HCT116 (cell line): ENCODE results near the gene MGAT4A. TPM values are rescaled to one million over a fixed set of nuclear protein-coding genes. Genes with fewer than 3 reads are reported as not detected.

ENCODE experiments used
- ATAC-seq: fragments of 200-7000 bp; cut with Tn5 transposase; 2 replicates; pipeline ENCODE4 v1.9.1; 2020; ENCODE audit warnings: mild to moderate bottlenecking, moderate library complexity
- BruUV-seq: library from RNA; stranded (reverse); fragments of 400-500 nt; replicated peaks from 2 replicates; lab custom pipeline; 2021; lab: Mats Ljungman, UMichigan
- CTCF ChIA-PET: fragments of 300-600 bp; sonication (Branson Sonifier 250); formaldehyde crosslinking; loops from one replicate; lab custom pipeline; 2021; ENCODE audit warnings: antibody characterized with exemption; lab: Charles Lee
- POLR2A ChIA-PET: fragments of 300-600, 350-600 bp; sonication (Branson Sonifier 250); formaldehyde crosslinking; loops from one replicate; lab custom pipeline; 2021; ENCODE audit warnings: antibody characterized with exemption; lab: Charles Lee
- RAD21 ChIA-PET, 2 experiments: fragments of 300-600 bp; sonication (Branson Sonifier 250); formaldehyde crosslinking; loops; one replicate each; lab custom pipeline; 2023; ENCODE audit warnings: low total read pairs in 2 of 2; ENCODE audit not compliant: uncharacterized antibody in 2 of 2, unreplicated experiment in 2 of 2, low non-redundant PET in 1 of 2; lab: Charles Lee
- DNase-seq: peaks from one replicate; pipeline ENCODE4 v3.0.0-alpha.2; 2010; ENCODE audit warnings: low read depth, low spot score
- H2AFZ ChIP-seq: fragments of 200-600 bp; shearing (Covaris generic), sonication (generic); 2 replicates; pipeline ENCODE4 v1.6.1; 2017; ENCODE audit warnings: low read depth, mixed run types, mixed read lengths, antibody characterized with exemption, low read length; ENCODE audit not compliant: poor library complexity, severe bottlenecking
- H3K27ac ChIP-seq: 2 replicates; pipeline ENCODE4 v1.5.1; 2012; ENCODE audit warnings: low read depth, low read length
- H3K27me3 ChIP-seq: fragments of 200-600 bp; sonication (generic); 2 replicates; pipeline ENCODE4 v1.6.1; 2016; ENCODE audit warnings: mixed run types, low read length, mixed read lengths; ENCODE audit not compliant: insufficient read depth
- H3K36me3 ChIP-seq, 2 experiments: fragments of 200-500 bp in 1 of 2; fragments of 200-600 bp in 1 of 2; sonication (Bioruptor generic) in 1 of 2; sonication (generic) in 1 of 2; 2 replicates each; pipeline versions ENCODE4 v1.5.1 to v1.6.1; 2014 to 2016; ENCODE audit warnings: low read length in 2 of 2, inconsistent platforms in 1 of 2, mixed read lengths in 1 of 2, mixed run types in 1 of 2; ENCODE audit not compliant: insufficient read depth in 2 of 2, control insufficient read depth in 1 of 2
- H3K4me1 ChIP-seq, 2 experiments: fragments of 200-600 bp in 1 of 2; sonication (generic) in 1 of 2; 2 replicates each; pipeline versions ENCODE4 v1.5.1 to v1.6.1; 2012 to 2017; ENCODE audit warnings: low read length in 2 of 2, inconsistent platforms in 1 of 2, mild to moderate bottlenecking in 1 of 2, mixed read lengths in 1 of 2, mixed run types in 1 of 2, moderate library complexity in 1 of 2; ENCODE audit not compliant: insufficient read depth in 2 of 2, control insufficient read depth in 1 of 2
- H3K4me2 ChIP-seq: fragments of 200-600 bp; sonication (generic); 2 replicates; pipeline ENCODE4 v1.6.1; 2017; ENCODE audit warnings: mixed run types, low read length, mixed read lengths
- H3K4me3 ChIP-seq, 2 experiments: fragments of 200-600 bp in 1 of 2; sonication (generic) in 1 of 2; replicated peaks in 1 of 2; 2 replicates each; pipeline ENCODE4 v1.5.1; 2011 to 2016; ENCODE audit warnings: low read length in 2 of 2, control low read depth in 1 of 2, low read depth in 1 of 2, mild to moderate bottlenecking in 1 of 2, mixed read lengths in 1 of 2, mixed run types in 1 of 2
- H3K79me2 ChIP-seq: fragments of 200-600 bp; sonication (generic); 2 replicates; pipeline ENCODE4 v1.6.1; 2017; ENCODE audit warnings: mild to moderate bottlenecking, mixed run types, low read length, moderate library complexity, mixed read lengths; ENCODE audit not compliant: insufficient read depth
- H3K9ac ChIP-seq: fragments of 200-600 bp; sonication (generic); 2 replicates; pipeline ENCODE4 v1.6.1; 2016; ENCODE audit warnings: low read length, mixed read lengths
- H3K9me2 ChIP-seq: fragments of 200-600 bp; sonication (generic), shearing (Covaris generic); 2 replicates; pipeline ENCODE4 v1.6.1; 2017; ENCODE audit warnings: mixed run types, mild to moderate bottlenecking, moderate library complexity; ENCODE audit not compliant: insufficient read depth
- H3K9me3 ChIP-seq, 2 experiments: fragments of 200-500 bp in 1 of 2; fragments of 200-600 bp in 1 of 2; sonication (Bioruptor generic) in 1 of 2; sonication (generic) in 1 of 2; 2 replicates each; pipeline ENCODE4 v1.6.1; 2014 to 2017; ENCODE audit warnings: low read length in 2 of 2, mixed read lengths in 2 of 2, inconsistent platforms in 1 of 2, low read depth in 1 of 2, mild to moderate bottlenecking in 1 of 2, mixed run types in 1 of 2, moderate library complexity in 1 of 2; ENCODE audit not compliant: control insufficient read depth in 1 of 2, insufficient read depth in 1 of 2
- H4K20me1 ChIP-seq: fragments of 200-600 bp; sonication (generic), shearing (Covaris generic); 2 replicates; pipeline ENCODE4 v1.6.1; 2017; ENCODE audit warnings: mixed run types, mild to moderate bottlenecking, moderate library complexity; ENCODE audit not compliant: insufficient read depth
- EGR1 ChIP-seq: IDR thresholded peaks from 2 replicates; pipeline ENCODE4 v1.6.1; 2012; ENCODE audit warnings: low read depth
- ELF1 ChIP-seq: IDR thresholded peaks from 2 replicates; pipeline ENCODE4 v1.6.1; 2012; ENCODE audit warnings: low read depth, borderline replicate concordance
- FOSL1 ChIP-seq: IDR thresholded peaks from 2 replicates; pipeline ENCODE4 v1.6.1; 2012; ENCODE audit warnings: low read depth
- ZFX ChIP-seq: fragments of 450-650 bp; IDR thresholded peaks from 2 replicates; pipeline ENCODE4 v1.6.1; 2017
- intact Hi-C: fragments of 100-400 bp; cut with micrococcal nuclease; formaldehyde crosslinking; loops from 2 replicates; pipeline ENCODE4 v1.10.0; 2022
- total RNA-seq: library from RNA; stranded (reverse); gene quantifications from one replicate; pipeline ENCODE4 v1.2.1, GENCODE V29; 2021; ENCODE audit not compliant: unreplicated experiment
- TF ChIP-seq, protein P1 (sequence below): IDR thresholded peaks from 2 replicates; pipeline ENCODE4 v1.6.1; 2011; ENCODE audit warnings: mild to moderate bottlenecking, low read length, moderate library complexity; ENCODE audit not compliant: insufficient replicate concordance; ENCODE audit errors: extremely low read depth
- TF ChIP-seq, protein P2 (sequence below): IDR thresholded peaks from 2 replicates; pipeline ENCODE4 v1.6.1; 2012
- TF ChIP-seq, protein P3 (sequence below): IDR thresholded peaks from 2 replicates; pipeline ENCODE4 v1.6.1; 2012

Gene MGAT4A
- total RNA-seq, 1 experiment from 2014 or later = 10.2 TPM

DNA sequence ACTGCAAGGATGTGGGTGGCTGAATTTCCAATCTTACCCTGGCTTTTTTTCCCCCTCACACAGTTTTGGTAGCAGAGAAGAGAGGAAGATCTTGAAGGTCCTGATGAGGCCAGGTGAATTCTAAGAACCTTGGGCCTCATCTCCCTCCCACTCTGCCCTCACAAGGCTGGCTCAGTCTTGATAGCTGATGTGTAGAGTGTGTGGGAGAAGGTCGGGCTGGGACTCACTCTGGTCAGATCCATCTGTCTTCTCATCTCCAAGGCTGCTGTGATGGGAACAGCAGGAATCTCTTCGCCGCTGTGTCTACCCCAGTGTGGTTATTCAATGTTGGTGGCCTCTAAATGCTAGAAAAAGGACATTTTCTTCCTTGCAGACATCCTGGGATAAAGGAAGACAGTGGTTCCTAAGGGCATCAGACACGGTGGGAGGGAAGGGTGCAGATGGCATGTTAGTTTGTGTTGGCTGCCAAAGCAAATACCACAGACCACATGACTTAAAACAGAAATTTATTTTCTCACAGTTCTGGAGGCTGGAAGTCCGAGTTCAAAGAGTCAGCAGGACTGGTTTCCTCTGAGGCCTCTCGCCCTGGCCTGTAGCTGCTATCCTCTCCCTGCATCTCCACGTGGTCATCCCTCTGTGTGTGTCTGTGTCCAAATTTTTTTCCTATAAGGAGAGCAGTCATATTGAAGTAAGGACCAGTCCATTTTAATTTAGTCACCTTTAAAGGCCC, 37.6 kb upstream of the MGAT4A start:
- ChIA-PET POLR2A (no interaction called here), RAD21 (no interaction called here), CTCF (no interaction called here)
- intact Hi-C loops = no loop called here
- Histone ChIP-seq H4K20me1 (no peaks in the 10 kb centered on the region), H3K79me2 (no peaks in the 10 kb centered on the region), H3K4me1 (peaks cover 0 to 5% of the 10 kb centered on the region in 2 experiments; a peak in 2 of 4 replicates), H3K27ac (no peak overlapping the region), H3K9me3 (no peaks in the 10 kb centered on the region), H3K36me3 (no peaks in the 10 kb centered on the region), H3K4me2 (no peak overlapping the region), H3K27me3 (no peaks in the 10 kb centered on the region), H3K9me2 (no peaks in the 10 kb centered on the region), H2AFZ (no peak overlapping the region), H3K4me3 (no peak overlapping the region), H3K9ac (no peak overlapping the region)
- TF ChIP-seq, protein P1, sequence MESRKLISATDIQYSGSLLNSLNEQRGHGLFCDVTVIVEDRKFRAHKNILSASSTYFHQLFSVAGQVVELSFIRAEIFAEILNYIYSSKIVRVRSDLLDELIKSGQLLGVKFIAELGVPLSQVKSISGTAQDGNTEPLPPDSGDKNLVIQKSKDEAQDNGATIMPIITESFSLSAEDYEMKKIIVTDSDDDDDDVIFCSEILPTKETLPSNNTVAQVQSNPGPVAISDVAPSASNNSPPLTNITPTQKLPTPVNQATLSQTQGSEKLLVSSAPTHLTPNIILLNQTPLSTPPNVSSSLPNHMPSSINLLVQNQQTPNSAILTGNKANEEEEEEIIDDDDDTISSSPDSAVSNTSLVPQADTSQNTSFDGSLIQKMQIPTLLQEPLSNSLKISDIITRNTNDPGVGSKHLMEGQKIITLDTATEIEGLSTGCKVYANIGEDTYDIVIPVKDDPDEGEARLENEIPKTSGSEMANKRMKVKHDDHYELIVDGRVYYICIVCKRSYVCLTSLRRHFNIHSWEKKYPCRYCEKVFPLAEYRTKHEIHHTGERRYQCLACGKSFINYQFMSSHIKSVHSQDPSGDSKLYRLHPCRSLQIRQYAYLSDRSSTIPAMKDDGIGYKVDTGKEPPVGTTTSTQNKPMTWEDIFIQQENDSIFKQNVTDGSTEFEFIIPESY = no peak
- no peak for ATAC-seq
- DNase-seq = no peak
- BruUV-seq = no TSS peak

DNA sequence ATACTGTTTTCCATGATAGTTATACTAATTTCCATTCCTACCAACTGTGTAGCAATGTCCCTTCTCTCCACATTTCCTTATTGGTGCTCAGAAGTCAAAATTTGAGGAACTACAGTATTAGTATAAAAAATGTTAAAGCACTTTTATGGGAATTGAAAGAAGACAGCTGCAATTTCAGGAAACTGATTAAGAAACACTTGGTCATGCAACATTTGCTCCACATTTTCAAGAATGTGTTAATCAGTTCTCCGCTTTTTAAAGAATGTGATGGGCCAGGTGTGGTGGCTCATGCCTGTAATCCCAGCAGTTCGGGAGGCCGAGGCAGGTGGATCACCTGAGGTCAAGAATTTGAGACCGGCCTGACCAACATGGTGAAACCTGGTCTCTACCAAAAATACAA, 33.6 kb upstream of the MGAT4A start:
- H3K79me2 ChIP-seq = no peaks in the 10 kb centered on the region
- no peaks in the 10 kb centered on the region for H3K9me2 ChIP-seq
- no peak overlapping the region for H3K4me3 ChIP-seq
- no peak for ATAC-seq
- H4K20me1 ChIP-seq = no peaks in the 10 kb centered on the region
- ChIA-PET CTCF (no interaction called here), RAD21 (no interaction called here), POLR2A (no interaction called here)
- H3K36me3 ChIP-seq = no peaks in the 10 kb centered on the region
- BruUV-seq = no TSS peak
- no peak for TF ChIP-seq FOSL1
- TF ChIP-seq, protein P1 = no peak
- no peak for TF ChIP-seq ZFX
- no peak for TF ChIP-seq EGR1
- no peak for TF ChIP-seq ELF1
- TF ChIP-seq, protein P2, sequence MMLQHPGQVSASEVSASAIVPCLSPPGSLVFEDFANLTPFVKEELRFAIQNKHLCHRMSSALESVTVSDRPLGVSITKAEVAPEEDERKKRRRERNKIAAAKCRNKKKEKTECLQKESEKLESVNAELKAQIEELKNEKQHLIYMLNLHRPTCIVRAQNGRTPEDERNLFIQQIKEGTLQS = no peak
- TF ChIP-seq, protein P3, sequence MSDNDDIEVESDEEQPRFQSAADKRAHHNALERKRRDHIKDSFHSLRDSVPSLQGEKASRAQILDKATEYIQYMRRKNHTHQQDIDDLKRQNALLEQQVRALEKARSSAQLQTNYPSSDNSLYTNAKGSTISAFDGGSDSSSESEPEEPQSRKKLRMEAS = no peak
- H2AFZ ChIP-seq = no peak overlapping the region
- DNase-seq = no peak
- intact Hi-C loops = no loop called here
- no peaks in the 10 kb centered on the region for H3K27me3 ChIP-seq
- no peak overlapping the region for H3K4me2 ChIP-seq
- peaks cover 0 to 5% of the 10 kb centered on the region in 2 experiments; a peak in 2 of 4 replicates for H3K4me1 ChIP-seq
- H3K27ac ChIP-seq = no peak overlapping the region
- no peaks in the 10 kb centered on the region for H3K9me3 ChIP-seq
- H3K9ac ChIP-seq = no peak overlapping the region
